HG03064 (cell line): ENCODE data around the gene CAT.
"Not testable (repeated sequence)": the region's sequence is repeated elsewhere in the genome, so short reads cannot be mapped to it uniquely, and the experiment has no call there.

ENCODE experiments used
- ATAC-seq: cut with Tn5 transposase; IDR thresholded peaks from one replicate; pipeline ENCODE4 v1.9.1; 2021; ENCODE audit warnings: low read depth; ENCODE audit not compliant: unreplicated experiment

Gene CAT

DNA sequence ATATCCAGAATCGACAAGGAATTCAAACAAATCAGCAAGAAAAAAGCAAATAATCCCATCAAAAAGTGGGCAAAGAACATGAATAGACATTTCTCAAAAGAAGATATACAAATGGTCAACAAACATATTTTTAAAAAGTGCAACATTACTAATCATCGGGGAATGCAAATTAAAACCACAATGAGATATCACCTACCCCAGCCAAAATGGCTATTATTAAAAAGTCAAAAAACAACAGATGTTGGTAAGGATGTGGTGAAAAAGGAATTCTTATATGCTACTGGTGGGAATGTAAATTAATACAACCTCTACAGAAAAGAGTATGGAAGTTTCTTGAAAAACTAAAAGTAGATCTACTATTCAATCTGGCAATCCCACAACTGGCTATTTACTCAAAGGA, 13.9 kb upstream of the CAT start:
- ATAC-seq, result not testable (repeated sequence)

DNA sequence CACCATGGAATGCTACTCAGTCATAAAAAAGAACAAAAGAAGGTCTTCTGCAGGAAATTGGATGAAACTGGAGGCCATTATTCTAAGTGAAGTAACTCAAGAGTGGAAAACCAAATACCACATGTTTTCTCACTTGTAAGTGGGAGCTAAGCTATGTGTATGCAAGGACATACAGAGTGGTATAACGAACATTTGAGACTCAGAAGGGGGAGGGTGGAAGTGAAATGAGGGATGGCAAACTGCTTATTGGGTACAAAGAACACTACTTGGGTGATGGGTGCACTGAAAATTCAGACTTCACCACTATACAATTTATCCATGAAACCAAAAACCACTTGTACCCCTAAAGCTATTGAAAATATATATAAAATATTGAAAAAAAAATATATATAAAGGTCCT, 13.4 kb upstream of the CAT start:
- ATAC-seq, result no peak

DNA sequence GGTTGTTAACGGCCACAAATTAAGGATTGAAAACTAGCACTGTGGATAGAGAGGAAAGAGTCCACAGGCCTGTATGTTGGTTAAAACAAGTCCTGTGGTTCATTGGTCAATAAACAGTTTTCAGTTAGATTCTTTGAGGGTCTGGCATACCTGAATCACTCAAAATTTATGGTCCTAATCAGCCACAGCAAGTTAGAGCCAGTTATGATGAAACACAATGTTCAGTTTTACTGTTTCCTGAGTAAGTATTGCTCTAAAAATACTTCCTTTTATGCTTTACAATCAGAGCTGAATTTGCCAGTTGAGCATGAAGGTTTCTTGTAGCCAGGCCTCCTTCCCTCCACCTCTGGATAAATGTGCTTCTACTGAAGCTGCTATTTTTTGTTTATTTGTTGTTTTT, 12.9 kb upstream of the CAT start:
- ATAC-seq, result no peak

DNA sequence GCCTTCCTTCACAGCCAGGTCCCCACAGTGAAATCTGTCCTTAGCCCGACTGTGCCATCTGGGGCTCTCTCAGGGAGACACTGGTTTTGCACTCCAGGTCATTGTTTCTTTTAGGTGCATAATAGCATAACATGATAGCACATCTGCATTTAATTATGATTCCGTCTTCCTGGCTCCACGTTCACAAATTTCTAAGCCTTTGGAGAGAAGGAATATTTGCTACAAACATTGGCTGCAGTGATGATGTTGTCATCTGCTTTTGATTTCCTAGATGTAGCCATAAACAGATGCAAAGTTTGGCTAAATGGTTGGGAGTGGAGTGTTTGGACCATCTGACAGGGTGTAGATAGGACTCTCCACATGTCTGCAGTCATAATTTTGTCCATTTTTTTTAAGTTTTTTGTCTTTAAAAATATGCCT, 12.0 kb upstream of the CAT start:
- ATAC-seq, result no peak

DNA sequence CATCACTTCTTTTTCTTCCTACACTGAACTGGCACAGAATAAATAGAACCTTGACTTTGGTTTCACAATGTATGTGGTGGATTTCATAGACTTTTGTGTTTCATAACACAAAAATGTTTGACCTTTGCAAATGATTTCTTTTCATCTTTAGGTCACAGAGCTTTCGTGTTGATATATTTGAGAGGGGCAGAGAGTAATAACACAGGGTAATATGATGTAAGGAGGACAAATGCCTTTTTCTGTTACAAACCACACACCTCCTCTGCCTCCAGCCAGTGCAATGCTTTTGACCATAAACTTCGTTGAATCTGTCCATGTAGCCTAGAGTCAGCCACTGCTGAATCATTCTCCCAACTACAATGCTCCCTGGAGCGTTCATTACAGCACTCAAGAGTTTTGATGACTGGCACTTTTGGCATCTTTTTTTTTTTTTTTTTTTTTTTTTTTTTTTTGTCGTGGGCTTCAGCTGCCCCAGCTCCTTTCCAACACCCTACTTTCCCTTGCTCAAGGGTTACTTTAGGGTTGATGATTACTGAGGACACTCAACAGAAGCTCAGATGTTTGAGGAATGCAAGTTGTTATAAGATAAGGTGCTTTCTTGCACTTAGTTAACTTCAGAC, 11.4 kb upstream of the CAT start:
- no peak for ATAC-seq

DNA sequence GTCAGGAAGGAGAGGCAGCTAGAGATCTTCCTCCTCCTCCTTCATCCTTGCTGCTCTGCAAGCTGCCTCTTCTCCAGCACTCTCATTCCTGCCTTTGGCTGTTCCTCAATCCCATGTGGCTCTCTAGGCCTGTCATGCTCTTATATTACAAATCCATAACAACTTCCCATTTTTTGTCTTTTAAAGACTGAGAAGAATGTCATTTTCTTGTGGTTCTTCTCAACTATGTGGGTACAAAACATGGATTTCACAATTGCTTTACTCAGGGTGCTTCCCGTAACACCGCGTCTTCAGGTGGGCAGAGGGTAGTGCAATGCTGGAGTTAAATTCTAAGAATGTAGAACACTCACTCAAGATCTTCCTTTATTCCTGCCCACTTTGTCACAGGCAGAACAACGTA, 6.8 kb upstream of the CAT start:
- ATAC-seq, result no peak

DNA sequence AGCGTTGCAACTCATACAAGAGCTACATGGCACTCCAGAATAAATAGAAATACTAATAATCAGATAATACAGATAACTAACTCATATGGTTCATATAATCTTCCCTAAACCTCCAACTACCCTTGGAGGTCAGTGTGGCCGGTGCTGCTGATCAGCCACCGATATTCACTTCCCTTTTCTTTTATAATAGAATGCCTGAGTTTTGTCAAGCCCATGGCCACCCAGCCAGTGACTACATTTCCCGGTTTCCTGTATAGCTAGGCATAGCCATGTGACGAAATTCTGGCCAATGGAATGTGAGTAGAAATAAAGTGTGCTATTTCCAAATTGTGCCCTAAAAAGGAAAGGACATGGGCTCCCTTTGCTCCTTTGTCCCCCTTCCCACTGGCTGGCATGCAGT, 5.9 kb upstream of the CAT start:
- no peak for ATAC-seq

DNA sequence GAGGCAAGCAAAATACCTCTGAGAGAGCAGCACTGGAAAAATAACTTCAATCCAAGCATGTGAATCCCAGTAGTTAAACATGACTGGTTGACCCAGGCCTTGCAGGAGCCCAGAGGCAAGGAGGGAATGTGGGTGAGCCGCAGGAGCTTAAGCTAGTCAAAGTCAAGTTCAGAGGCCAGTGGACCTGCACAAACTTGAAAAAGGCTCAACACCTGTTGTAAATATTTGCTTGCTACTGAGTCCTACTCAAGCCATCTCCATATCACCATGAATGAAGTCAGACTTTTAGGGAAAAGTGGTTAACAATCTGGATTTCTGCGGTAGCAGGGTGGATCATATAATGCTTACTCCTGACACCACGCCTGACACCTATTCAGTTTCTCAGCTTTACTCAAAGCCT, 4.8 kb upstream of the CAT start:
- no peak for ATAC-seq

DNA sequence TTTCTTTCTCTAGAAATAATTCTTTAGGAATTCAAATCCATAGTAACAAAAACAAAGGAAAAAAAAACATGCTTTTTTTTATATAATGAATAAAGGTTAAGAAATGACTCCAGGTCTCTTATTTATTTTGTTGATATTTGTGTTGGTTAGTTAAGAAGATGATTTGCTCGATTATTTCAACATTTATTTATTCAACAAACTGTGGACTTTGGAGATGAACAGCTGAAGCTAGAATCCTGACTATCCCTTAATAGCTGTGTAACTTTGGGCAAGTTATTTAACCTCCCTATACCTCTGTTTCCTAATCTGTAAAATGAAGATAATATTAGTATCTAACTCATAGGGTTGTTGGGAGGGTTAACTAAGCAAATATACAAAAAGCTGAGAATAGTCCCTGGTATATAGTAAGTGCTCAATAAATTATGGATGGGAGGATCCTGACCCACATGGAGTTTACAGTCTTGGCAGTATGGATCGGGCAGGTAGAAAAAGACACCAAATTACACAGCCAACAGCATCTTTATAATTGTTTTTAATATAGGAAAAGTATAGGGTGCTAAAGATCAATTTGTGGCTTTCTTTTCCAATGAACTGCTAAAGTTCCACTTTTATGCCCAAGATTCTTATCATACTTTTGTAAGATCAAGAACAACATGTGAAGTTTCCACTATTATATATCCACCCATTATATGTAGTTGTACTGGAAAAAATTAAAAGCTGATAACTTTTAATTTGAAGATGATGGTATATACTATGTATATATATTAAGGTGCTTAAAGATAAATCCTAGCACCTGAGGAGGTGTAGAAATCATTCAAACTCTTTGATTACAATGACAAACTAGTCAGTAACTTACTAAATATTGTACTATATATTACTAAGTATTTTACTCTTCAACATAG, 1.3 kb upstream of the CAT start:
- ATAC-seq, result no peak

DNA sequence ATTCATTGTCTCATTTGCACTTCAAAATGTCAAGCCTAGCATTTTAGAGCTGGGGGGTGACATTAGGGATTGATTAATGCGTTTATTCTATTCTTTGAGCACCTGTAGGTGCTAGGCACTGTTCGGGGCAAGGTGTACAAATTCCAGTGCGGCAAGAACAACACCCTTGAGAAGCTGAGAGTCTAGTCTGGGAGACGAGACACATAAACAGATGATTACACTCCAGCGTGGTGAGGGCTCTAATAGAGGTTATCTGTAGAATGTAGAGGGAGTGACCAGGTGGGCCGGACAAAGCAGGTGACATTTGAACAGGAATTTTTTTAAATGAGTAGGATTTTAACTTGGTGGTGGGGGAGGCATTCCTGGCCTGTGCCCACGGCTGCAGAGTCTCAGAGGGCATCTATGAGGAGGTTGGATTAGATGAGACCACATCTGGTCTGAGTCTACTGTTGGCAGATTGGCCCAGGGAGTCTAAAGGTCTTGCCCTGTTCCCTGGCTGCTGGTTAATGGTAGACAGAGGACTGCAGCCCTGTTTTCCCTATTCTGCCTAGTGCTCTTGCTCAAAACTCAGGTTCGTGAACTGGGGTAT, 970 bp downstream of the CAT start:
- ATAC-seq, result no peak

DNA sequence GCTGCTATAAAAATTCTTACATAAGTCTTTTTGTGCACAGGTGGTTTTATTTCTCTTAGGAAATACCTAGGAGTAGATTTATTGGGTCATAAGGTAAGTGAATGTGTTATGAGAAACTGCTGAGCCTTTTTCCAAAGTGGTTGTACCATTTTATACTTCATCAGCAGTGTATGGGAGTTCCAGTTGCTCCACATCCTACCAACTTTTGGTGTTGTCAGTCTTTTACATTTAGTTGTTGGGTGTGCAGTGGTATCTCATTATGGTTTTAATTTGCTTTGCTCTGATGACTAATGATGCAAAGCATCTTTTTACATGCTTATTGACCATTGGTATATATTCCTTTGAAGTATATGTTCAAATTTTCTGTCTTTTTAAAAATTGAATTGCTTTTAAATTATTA, 3.1 kb downstream of the CAT start:
- no peak for ATAC-seq

DNA sequence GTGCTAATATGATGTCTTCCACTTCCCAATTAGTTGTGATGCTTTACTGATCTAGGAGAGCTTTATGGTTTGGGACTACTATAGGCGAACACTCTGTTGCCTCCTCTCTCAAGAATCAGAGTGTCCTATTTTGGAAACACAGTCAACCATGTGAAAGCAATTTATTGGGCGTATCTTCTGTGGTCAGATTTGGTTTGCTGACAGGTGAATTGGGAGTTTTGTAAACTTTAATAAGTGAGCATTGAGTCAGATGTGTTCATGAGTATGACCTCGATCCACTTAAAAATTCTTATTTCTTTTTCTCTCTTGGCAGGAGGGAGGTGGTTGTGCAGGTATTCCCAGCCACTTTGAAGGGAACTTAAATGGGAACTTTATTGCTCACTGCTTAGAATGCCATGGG, 4.4 kb downstream of the CAT start:
- ATAC-seq, result no peak

DNA sequence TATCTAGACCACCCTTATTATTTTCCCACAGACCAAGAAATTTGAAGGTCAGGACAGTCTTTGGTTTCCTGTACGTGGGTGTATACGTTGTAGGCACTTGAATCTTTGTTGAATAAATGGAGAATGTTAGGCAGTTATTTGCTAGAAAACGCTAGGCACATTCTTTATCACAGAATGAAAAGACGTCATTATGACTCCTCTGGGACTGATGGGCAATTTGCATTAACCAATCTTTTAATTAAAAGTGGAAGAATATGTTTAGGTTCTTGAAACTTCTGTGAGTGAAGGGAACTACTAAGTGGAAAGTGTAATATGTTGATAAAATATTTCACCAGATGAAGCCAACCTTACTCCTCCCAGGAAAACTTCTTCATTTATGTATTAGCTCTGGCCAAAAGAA, 5.7 kb downstream of the CAT start:
- no peak for ATAC-seq

DNA sequence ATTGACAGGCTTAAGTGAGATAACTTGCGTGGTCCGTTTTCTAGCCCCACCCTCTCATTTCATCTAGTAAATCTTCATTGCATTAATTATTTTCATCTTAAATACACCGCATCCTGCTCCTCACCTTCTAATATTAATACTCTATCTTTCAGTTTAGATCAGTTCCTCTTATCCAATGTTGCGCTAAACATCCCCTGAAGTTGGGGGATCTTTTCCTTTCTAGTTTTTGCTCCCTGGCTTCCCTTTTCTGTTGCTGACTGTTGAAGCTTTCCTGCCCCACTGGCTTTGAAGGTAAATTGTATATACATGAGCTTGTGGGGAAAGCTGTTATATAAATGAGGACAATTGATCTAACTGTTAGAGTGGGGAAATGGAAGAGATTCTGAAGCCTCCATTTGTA, 7.2 kb downstream of the CAT start:
- ATAC-seq, result no peak

DNA sequence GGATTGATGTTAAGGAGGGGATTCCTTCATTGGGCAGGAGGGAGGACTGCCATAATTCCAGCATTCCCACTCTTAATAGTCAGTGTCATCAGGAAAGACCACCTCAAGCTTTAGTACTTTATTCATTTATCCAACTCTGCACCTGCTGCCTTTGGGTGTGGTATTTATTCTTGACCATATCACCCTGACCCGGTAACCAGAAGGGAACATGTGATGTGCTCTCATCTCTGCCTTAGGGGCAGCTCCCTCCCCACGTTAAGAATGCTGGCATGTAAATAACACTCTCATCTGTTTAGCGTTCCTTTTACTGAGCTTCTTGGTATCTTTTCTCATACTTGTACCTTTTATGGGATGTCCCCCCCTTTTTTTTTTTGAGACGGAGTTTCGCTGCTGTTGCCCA, 7.7 kb downstream of the CAT start:
- no peak for ATAC-seq

DNA sequence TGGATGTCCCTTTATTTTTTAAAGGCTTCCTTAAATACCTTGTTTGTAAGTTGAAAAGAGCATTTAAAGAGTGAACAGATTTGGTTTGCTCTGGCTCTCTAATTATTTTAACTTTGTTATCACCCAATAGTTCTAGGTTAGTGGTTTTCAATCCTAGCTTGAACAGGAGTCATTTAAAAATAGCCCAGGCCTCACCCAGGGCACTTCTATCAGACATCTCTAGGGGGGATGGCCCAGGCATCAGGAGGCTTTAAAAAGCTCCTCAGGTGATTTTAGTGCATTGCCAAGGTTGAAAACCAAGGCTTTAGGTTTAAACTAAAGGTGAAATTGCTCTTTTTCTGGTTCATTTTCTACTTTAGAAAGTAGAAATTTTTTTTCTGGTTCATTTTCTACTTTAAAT, 8.3 kb downstream of the CAT start:
- ATAC-seq, result no peak

DNA sequence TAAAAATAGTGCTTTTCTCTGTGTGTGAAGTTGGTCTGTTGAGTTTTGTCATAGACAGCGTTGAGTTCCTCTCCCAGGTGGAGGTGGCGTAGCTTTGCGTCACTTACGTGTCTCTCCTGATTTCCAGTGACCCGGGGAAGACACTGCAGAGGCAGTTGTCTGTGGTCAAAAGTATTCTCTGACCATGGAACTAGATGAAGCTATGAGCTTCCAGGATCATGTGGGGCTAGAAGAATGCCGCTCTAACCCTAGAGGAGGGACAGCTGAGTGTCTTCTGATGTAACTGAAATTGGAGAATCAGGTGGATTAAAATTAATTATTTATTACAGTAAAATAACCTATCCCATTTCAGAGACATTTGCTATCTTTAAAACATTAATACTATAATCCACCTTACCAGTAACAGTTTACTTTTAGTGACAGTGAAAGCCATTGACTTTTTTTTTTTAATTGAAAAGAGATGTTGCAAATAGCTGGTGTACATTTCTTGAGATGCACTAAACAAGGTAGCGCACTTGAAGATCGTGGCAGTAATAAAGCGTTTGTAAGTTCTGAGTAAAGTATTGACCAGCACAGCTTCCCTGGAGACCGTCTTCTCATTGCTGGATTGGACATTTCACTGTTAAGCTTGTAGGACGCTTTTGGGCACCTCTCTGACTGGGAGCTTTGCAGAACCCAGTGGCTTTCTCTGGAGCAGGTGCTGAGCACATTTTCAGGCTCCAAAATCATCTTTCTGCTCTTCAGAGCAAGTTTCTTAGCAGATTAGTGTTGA, 9.7 kb downstream of the CAT start:
- ATAC-seq, result no peak

DNA sequence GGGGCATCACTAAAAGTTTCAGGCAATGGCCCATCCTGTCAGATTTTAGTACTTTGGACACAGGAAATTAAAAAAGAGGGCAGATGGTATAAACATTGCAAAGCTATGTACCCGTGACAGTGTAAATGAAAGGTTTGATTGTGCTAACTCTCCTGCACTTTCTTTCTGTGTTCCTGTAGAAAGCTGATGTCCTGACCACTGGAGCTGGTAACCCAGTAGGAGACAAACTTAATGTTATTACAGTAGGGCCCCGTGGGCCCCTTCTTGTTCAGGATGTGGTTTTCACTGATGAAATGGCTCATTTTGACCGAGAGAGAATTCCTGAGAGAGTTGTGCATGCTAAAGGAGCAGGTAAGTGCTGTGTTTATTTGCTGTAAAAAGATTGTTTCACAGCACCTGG, 10.3 kb downstream of the CAT start:
- ATAC-seq, result no peak

DNA sequence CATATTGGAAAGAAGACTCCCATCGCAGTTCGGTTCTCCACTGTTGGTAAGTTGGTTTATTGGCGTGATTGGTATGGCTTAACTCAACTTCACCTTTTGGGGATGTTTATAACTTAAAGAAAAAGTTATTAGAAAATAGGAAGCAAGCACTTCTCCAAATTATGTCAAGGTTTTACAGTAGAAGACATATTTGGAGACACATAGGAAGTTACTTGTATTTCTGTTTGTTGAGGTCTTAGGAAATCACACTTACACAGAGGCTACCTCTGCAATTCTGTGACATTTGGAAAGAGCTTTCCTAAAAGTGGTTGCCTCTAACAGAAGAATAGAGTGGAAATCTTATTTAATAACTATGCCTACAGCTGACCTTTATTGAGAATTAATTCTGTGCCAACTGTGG, 12.3 kb downstream of the CAT start:
- ATAC-seq, result no peak

DNA sequence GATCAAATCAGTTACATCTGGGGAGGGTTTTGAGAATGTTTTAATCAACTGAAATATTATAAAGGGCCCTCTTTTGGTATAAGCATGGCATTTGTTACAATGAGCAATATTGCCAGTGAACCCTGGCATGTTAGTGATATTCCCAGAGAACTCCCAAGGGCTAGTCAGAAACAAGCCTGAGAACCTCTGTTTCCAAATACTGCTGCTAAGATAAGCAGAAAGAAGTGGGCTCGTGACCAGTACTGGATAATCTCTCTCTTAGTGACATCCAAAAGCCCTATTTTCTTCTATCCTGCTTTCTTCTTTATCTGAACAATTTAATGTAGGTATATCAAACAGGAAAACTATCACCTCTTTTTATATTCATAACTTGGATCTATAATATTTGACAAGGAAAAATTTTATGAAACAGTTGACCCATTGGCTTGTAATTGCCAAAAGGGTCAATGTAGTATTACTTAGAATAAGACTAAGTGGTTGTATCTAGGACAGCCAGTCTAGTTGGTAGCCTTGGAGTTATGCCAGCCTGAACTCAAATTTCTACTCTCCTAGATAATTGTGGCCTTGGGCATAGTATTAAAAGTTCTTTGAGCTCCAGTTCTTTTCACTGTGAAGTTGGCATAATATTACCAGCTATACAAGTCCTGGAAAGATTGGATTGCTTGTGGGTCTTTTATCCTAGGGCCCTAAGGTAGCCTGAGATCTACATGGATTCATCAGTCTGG, 15.7 kb downstream of the CAT start:
- ATAC-seq, result no peak

DNA sequence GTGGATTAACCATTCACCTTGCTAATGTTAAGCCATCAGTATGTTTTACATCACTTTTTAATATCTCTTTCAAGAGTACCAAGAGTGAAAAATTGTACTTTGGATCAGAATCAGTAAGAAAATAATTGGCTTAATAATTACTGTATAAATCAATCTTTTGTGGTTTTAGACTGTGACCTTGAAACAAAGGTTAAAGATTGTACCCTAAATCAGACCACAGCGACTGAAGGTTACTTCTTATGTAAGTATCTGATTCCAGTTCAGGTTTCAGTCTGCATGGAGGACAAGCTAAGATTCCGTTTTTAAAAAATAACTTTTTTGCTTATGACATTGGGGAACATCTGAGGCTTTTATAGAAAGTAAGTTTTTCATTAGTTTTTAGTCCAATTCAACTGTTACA, 18.9 kb downstream of the CAT start:
- ATAC-seq, result no peak
